GM19035 (cell line): Measurements from ENCODE around the gene GZMM.

Experiments
- ATAC-seq: cut with Tn5 transposase; IDR thresholded peaks from one replicate; pipeline ENCODE4 v1.9.1; 2021; ENCODE audit not compliant: unreplicated experiment

The GZMM gene

GRCh38 chr19:594265-594870 lies 50.5 kb downstream of the GZMM start:
- no peak for ATAC-seq

GRCh38 chr19:595326-596262 lies 51.7 kb downstream of the GZMM start:
- no peak for ATAC-seq

GRCh38 chr19:596263-596655 lies 52.4 kb downstream of the GZMM start:
- no peak for ATAC-seq

GRCh38 chr19:597406-598315 lies 53.8 kb downstream of the GZMM start:
- no peak for ATAC-seq
